Transverse colon (tissue), 3 donors: ENCODE results near the gene MFAP3L.

Experiments used
- CTCF ChIP-seq, 5 experiments: fragments of 200-600 bp in 3 of 5; fragments of 450-650 bp in 2 of 5; sonication (generic) in 3 of 5; IDR thresholded peaks; 1 replicate in 2 of 5; 2 replicates in 3 of 5; pipeline ENCODE4 v1.5.1; 2016 to 2017; ENCODE audit warnings: antibody characterized with exemption in 5 of 5, inconsistent platforms in 3 of 5, mild to moderate bottlenecking in 2 of 5, moderate library complexity in 1 of 5
- EP300 ChIP-seq: sonication (generic); formaldehyde crosslinking; IDR thresholded peaks from one replicate; pipeline ENCODE4 v1.6.1; 2017; ENCODE audit warnings: antibody characterized with exemption, low read depth

DNA sequence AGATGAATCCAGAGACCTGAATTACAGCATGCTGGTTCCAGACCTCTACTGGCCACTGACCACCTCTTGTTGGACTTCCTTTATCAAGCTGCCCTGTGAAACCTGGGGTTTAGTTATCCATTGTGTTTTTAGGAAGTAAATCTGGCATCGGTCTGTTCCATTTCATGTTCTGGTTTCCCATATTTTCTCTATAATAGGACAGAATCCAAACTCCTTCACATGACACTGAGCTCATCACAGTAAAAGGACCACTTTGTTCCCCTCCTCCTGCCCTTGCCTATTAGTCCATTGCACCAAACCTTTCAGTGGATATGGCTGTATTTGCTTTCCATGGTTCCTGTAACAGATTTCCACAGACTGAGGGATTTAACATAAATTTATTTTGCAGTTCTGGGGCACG lies 4.0 kb downstream of the MFAP3L start:
- TF ChIP-seq CTCF (IDR thresholded peaks at IDR 0.05) (no peak), EP300 (no peak)
